Measurements from ENCODE around the gene CYP2B6. TPM values are rescaled to one million over a fixed set of nuclear protein-coding genes. Genes with fewer than 3 reads are reported as not detected.

CYP2B6 gene
- total and polyA plus RNA-seq, 10 of the 15 experiments (the other 5 are each of a cell fraction or from before 2014, with no cell fraction given), result 0.23 to 0.86 TPM; not detected in 8

DNA sequence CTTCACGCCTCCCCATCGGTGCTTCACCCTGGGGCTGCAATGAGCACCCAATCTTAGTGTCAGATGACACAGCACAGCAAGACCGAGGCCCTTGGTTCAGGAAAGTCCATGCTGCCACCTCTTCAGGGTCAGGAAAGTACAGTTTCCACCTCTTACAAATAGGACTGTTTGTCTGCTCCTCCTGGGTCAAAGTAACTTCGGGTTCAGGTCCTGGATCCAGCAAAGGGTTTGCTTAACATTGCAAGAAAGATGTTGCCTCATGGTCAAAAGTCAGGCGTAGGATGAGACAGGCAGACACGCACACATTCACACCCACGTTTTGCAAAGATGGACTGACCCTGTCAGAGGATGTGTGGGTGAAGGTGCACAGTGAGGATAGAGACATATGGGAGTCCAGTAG is 1.6 kb upstream of the CYP2B6 start:
- intact Hi-C loops (cut with micrococcal nuclease; ENCODE audit: unreplicated experiment), result no loop called here
- Histone ChIP-seq H3K4me1 (ENCODE audit: control insufficient read depth, insufficient read depth, low read length) (no peaks in the 10 kb centered on the region), H3K36me3 (ENCODE audit: control insufficient read depth in 2 of 2, insufficient read depth in 2 of 2, low read length in 1 of 2) (no peaks in the 10 kb centered on the region), H3K79me2 (ENCODE audit: control insufficient read depth, insufficient read depth, low read length) (no peaks in the 10 kb centered on the region), H3K9ac (ENCODE audit: control insufficient read depth, insufficient read depth, low read length) (no peak overlapping the region), H3K27me3 (replicated peaks in 1 of 2; ENCODE audit: control insufficient read depth in 2 of 2, insufficient read depth in 2 of 2, low read length in 1 of 2) (no peaks in the 10 kb centered on the region; a peak in 1 of 4 replicates), H4K20me1 (ENCODE audit: control insufficient read depth, insufficient read depth) (no peaks in the 10 kb centered on the region), H3K4me3 (no peak overlapping the region), H3K27ac (ENCODE audit: control insufficient read depth, insufficient read depth) (no peak overlapping the region), H3K4me2 (ENCODE audit: control insufficient read depth, insufficient read depth) (no peak overlapping the region), H2AFZ (ENCODE audit: control insufficient read depth, low read depth, low read length) (no peak overlapping the region), H3K9me3 (replicated peaks; ENCODE audit: control insufficient read depth, insufficient read depth, low read length) (no peaks in the 10 kb centered on the region)
- TF ChIP-seq KLF5 (IDR thresholded peaks at IDR 0.05; ENCODE audit: partially characterized antibody) (no peak), GATAD2B (conservative IDR thresholded peaks at IDR 0.05; ENCODE audit: low read depth) (no peak), ZNF274 (IDR thresholded peaks at IDR 0.05; ENCODE audit: insufficient read depth, insufficient read length) (no peak), MEF2A (IDR thresholded peaks at IDR 0.05; ENCODE audit: insufficient read depth, low read depth, low read length) (no peak), POLR2AphosphoS2 (IDR thresholded peaks at IDR 0.05; ENCODE audit: low read depth, low read length) (no peak), TCF7 (IDR thresholded peaks at IDR 0.05; ENCODE audit: borderline replicate concordance) (no peak), POU2F2 (IDR thresholded peaks at IDR 0.05; ENCODE audit: borderline replicate concordance, low read depth, low read length) (no peak), BMI1 (IDR thresholded peaks at IDR 0.05; ENCODE audit: borderline replicate concordance) (no peak), EZH2 (IDR thresholded peaks at IDR 0.05; ENCODE audit: borderline replicate concordance, control insufficient read depth, low read depth, low read length) (no peak)
- TF ChIP-seq, protein P1, sequence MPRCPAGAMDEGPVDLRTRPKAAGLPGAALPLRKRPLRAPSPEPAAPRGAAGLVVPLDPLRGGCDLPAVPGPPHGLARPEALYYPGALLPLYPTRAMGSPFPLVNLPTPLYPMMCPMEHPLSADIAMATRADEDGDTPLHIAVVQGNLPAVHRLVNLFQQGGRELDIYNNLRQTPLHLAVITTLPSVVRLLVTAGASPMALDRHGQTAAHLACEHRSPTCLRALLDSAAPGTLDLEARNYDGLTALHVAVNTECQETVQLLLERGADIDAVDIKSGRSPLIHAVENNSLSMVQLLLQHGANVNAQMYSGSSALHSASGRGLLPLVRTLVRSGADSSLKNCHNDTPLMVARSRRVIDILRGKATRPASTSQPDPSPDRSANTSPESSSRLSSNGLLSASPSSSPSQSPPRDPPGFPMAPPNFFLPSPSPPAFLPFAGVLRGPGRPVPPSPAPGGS (IDR thresholded peaks at IDR 0.05; ENCODE audit: borderline replicate concordance, insufficient read depth, low read depth, low read length, poor library complexity, severe bottlenecking), result no peak
- TF ChIP-seq, protein P2, sequence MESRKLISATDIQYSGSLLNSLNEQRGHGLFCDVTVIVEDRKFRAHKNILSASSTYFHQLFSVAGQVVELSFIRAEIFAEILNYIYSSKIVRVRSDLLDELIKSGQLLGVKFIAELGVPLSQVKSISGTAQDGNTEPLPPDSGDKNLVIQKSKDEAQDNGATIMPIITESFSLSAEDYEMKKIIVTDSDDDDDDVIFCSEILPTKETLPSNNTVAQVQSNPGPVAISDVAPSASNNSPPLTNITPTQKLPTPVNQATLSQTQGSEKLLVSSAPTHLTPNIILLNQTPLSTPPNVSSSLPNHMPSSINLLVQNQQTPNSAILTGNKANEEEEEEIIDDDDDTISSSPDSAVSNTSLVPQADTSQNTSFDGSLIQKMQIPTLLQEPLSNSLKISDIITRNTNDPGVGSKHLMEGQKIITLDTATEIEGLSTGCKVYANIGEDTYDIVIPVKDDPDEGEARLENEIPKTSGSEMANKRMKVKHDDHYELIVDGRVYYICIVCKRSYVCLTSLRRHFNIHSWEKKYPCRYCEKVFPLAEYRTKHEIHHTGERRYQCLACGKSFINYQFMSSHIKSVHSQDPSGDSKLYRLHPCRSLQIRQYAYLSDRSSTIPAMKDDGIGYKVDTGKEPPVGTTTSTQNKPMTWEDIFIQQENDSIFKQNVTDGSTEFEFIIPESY (IDR thresholded peaks at IDR 0.05), result no peak
- TF ChIP-seq, protein P3, sequence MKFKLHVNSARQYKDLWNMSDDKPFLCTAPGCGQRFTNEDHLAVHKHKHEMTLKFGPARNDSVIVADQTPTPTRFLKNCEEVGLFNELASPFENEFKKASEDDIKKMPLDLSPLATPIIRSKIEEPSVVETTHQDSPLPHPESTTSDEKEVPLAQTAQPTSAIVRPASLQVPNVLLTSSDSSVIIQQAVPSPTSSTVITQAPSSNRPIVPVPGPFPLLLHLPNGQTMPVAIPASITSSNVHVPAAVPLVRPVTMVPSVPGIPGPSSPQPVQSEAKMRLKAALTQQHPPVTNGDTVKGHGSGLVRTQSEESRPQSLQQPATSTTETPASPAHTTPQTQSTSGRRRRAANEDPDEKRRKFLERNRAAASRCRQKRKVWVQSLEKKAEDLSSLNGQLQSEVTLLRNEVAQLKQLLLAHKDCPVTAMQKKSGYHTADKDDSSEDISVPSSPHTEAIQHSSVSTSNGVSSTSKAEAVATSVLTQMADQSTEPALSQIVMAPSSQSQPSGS (IDR thresholded peaks at IDR 0.05; ENCODE audit: low read length), result no peak
- TF ChIP-seq, protein P4, sequence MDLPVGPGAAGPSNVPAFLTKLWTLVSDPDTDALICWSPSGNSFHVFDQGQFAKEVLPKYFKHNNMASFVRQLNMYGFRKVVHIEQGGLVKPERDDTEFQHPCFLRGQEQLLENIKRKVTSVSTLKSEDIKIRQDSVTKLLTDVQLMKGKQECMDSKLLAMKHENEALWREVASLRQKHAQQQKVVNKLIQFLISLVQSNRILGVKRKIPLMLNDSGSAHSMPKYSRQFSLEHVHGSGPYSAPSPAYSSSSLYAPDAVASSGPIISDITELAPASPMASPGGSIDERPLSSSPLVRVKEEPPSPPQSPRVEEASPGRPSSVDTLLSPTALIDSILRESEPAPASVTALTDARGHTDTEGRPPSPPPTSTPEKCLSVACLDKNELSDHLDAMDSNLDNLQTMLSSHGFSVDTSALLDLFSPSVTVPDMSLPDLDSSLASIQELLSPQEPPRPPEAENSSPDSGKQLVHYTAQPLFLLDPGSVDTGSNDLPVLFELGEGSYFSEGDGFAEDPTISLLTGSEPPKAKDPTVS (IDR thresholded peaks at IDR 0.05; ENCODE audit: low read depth, low read length), result no peak
- ChIA-PET POLR2A (no interaction called here), CTCF (no interaction called here), SMC1A (ENCODE audit: uncharacterized antibody, unreplicated experiment) (no interaction called here), RAD21 (ENCODE audit: unreplicated experiment) (no interaction called here)
- BruUV-seq (replicated peaks), result no TSS peak
- WGBS (ENCODE audit: insufficient coverage, insufficient replicate concordance, low lambda C conversion rate, missing lambda C conversion rate), result 37% methylated on average over 7 of the region's 7 CpGs
- no peak for DNase-seq (ENCODE audit: low read depth, low spot score)
- no peak for ATAC-seq
- FAIRE-seq, result no peak
- in situ Hi-C loops (cut with MboI), result no loop called here
